Testis (tissue), 3 donors: ENCODE results near the gene C20orf144. TPM values are rescaled to one million over a fixed set of nuclear protein-coding genes. Genes with fewer than 3 reads are reported as not detected.
A peak's percentile ranks its signal among the peaks of the same experiment; 100 is the strongest.
"Not testable (repeated sequence)": the region's sequence is repeated elsewhere in the genome, so short reads cannot be mapped to it uniquely, and the experiment has no call there.

Experiments used
- DNase-seq: peaks from one replicate; pipeline ENCODE4 v3.0.0-alpha.2; 2019
- H3K27ac ChIP-seq, 2 donors: fragments of 200-600 bp; sonication (generic); one replicate each; pipeline ENCODE4 v1.5.1; 2019
- H3K27me3 ChIP-seq: fragments of 200-600 bp; sonication (generic); one replicate; pipeline ENCODE4 v1.5.1; 2019
- H3K36me3 ChIP-seq: fragments of 200-600 bp; sonication (generic); one replicate; pipeline ENCODE4 v1.5.1; 2017; ENCODE audit warnings: low read depth; ENCODE audit errors: missing control alignments
- H3K4me1 ChIP-seq: fragments of 200-600 bp; sonication (generic); one replicate; pipeline ENCODE4 v1.5.1; 2019
- H3K4me3 ChIP-seq, 2 donors: fragments of 200-600 bp; sonication (generic); one replicate each; pipeline ENCODE4 v1.5.1; 2017 to 2019
- H3K9me3 ChIP-seq: fragments of 200-600 bp; sonication (generic); one replicate; pipeline ENCODE4 v1.5.1; 2017
- POLR2A ChIP-seq: fragments of 450-650 bp; IDR thresholded peaks from one replicate; pipeline ENCODE4 v1.6.1; 2017; ENCODE audit warnings: antibody characterized with exemption, mild to moderate bottlenecking, moderate library complexity
- WGBS, 2 donors: methylation state at CpG; one replicate each; pipeline ENCODE4 v1.1.5; 2018; 5-methylcytosine and 5-hydroxymethylcytosine counted together
- intact Hi-C: fragments of 100-400 bp; cut with DNase I; formaldehyde crosslinking; loops from one replicate; pipeline ENCODE4 v1.15.1; 2023; ENCODE audit warnings: low total_unique reads
- polyA plus RNA-seq: library from polyadenylated mRNA; stranded (reverse); fragments of 350-450 nt; fragmentation: Illumina TruSeq; extraction: RNeasy Lipid Tissue Mini Kit (QIAGEN cat#74804); gene quantifications from one replicate; pipeline ENCODE4 v1.2.3, GENCODE V29; 2014; ENCODE audit warnings: low read depth, low replicate concordance; ENCODE audit not compliant: insufficient read depth
- total RNA-seq, 2 donors: library from RNA; depleted of rRNA; stranded (reverse); fragments of >200 nt; gene quantifications; one replicate each; pipeline ENCODE4 v1.2.3, GENCODE V29; 2016
- TF ChIP-seq, protein P1 (sequence below), 3 experiments: fragments of 450-650 bp in 2 of 3; fragments of 200-600 bp in 1 of 3; sonication (generic) in 1 of 3; IDR thresholded peaks; one replicate each; pipeline ENCODE4 v1.5.1; 2016 to 2019; ENCODE audit warnings: antibody characterized with exemption in 3 of 3, mild to moderate bottlenecking in 2 of 3, moderate library complexity in 1 of 3

Gene C20orf144
- total and polyA plus RNA-seq, 3 donors from 2014 or later = 40.0 to 128 (median 119) TPM

- Histone ChIP-seq H3K4me3 (no peak overlapping the region), H3K27me3 (no peaks in the 10 kb centered on the region), H3K9me3 (no peaks in the 10 kb centered on the region), H3K36me3 (no peaks in the 10 kb centered on the region), H3K4me1 (peaks cover 8% of the 10 kb centered on the region), H3K27ac (peak overlapping the region in 1 of 2 donors; percentile 56)
- 64 to 65% methylated on average over 17 of the region's 17 CpGs for WGBS, 2 donors
- peak; percentile 74 for DNase-seq
- intact Hi-C loops = no loop called here
- TF ChIP-seq POLR2A = no peak
- TF ChIP-seq, protein P1, sequence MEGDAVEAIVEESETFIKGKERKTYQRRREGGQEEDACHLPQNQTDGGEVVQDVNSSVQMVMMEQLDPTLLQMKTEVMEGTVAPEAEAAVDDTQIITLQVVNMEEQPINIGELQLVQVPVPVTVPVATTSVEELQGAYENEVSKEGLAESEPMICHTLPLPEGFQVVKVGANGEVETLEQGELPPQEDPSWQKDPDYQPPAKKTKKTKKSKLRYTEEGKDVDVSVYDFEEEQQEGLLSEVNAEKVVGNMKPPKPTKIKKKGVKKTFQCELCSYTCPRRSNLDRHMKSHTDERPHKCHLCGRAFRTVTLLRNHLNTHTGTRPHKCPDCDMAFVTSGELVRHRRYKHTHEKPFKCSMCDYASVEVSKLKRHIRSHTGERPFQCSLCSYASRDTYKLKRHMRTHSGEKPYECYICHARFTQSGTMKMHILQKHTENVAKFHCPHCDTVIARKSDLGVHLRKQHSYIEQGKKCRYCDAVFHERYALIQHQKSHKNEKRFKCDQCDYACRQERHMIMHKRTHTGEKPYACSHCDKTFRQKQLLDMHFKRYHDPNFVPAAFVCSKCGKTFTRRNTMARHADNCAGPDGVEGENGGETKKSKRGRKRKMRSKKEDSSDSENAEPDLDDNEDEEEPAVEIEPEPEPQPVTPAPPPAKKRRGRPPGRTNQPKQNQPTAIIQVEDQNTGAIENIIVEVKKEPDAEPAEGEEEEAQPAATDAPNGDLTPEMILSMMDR (IDR thresholded peaks at IDR 0.05) = no peak
Observed at GRCh38 chr20:33693741-33694638, 31.9 kb downstream of the C20orf144 start.

GRCh38 chr20:33694639-33695012 is 32.5 kb downstream of the C20orf144 start:
- H3K4me3 ChIP-seq = no peak overlapping the region
- intact Hi-C loops = no loop called here
- no peaks in the 10 kb centered on the region for H3K27me3 ChIP-seq
- H3K4me1 ChIP-seq = peaks cover 8% of the 10 kb centered on the region
- no peaks in the 10 kb centered on the region for H3K36me3 ChIP-seq
- no peak overlapping the region for H3K27ac ChIP-seq
- WGBS, 2 donors = 79 to 88% methylated on average over 6 of the region's 6 CpGs
- no peak for DNase-seq
- TF ChIP-seq, protein P1 (IDR thresholded peaks at IDR 0.05) = no peak
- TF ChIP-seq POLR2A = no peak
- no peaks in the 10 kb centered on the region for H3K9me3 ChIP-seq

DNA sequence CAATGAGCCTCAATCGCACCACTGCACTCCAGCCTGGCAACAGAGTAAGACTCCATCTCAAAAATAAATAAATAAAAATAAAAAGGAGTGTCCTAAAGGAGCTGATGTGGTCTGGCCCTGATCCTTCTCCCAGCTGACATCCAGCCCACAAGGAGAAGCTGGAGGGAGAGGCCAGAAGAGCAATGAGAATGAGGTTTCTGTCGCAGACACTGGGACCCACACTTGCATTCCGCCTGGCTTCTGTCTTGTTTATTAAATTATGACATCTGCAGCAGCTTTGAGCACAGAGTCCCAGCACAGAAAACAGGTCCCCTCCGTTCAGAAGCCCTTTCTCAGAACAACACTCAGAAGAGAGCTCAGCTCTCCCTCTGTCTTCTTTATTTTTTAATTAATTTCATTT is 34.3 kb downstream of the C20orf144 start:
- Histone ChIP-seq H3K4me3 (no peak overlapping the region), H3K4me1 (peaks cover 8% of the 10 kb centered on the region), H3K9me3 (no peaks in the 10 kb centered on the region), H3K27ac (no peak overlapping the region), H3K27me3 (no peaks in the 10 kb centered on the region), H3K36me3 (no peaks in the 10 kb centered on the region)
- no peak for DNase-seq
- intact Hi-C loops = no loop called here
- no peak for TF ChIP-seq POLR2A
- TF ChIP-seq, protein P1 (IDR thresholded peaks at IDR 0.05) = no peak
- WGBS, 2 donors = 81 to 87% methylated on average over 4 of the region's 4 CpGs

- intact Hi-C loops = no loop called here
- Histone ChIP-seq H3K27ac (no peak overlapping the region), H3K36me3 (no peaks in the 10 kb centered on the region), H3K27me3 (no peaks in the 10 kb centered on the region), H3K4me1 (peaks cover 8% of the 10 kb centered on the region), H3K4me3 (no peak overlapping the region), H3K9me3 (no peaks in the 10 kb centered on the region)
- peak; percentile 45 for DNase-seq
- TF ChIP-seq, protein P1 (IDR thresholded peaks at IDR 0.05) = no peak
- no peak for TF ChIP-seq POLR2A
- 82 to 83% methylated on average over 8 of the region's 8 CpGs for WGBS, 2 donors
Observed at GRCh38 chr20:33697129-33697528, 35.0 kb downstream of the C20orf144 start.

- DNase-seq, intact Hi-C loops, H3K36me3 ChIP-seq, H3K4me3 ChIP-seq, H3K9me3 ChIP-seq, H3K27me3 ChIP-seq, H3K27ac ChIP-seq, H3K4me1 ChIP-seq: not testable (repeated sequence)
- 81 to 97% methylated on average over 7 to 23 of the region's 27 CpGs for WGBS, 2 donors
Observed at GRCh38 chr20:33698966-33699365, 36.8 kb downstream of the C20orf144 start.

DNA sequence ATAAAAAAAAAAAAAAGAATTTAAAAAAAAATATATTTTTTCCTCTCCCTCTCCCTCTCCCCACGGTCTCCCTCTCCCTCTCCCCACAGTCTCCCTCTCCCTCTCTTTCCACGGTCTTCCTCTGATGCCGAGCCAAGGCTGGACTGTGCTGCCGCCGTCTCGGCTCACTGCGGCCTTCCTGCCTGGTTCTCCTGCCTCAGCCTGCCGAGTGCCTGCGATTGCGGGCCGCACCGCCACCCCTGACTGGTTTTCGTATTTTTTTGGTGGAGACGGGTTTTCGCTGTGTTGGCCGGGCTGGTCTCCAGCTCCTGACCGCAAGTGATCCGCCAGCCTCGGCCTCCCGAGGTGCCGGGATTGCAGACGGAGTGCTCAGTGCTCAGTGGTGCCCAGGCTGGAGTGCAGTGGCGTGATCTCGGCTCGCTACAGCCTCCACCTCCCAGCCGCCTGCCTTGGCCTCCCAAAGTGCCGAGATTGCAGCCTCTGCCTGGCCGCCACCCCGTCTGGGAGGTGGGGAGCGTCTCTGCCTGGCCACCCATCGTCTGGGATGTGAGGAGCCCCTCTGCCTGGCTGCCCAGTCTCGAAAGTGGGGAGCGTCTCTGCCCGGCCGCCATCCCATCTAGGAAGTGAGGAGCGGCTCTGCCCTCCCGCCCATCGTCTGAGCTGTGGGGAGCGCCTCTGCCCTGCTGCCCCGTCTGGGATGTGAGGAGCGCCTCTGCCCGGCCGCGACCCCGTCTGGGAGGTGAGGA is 38.7 kb downstream of the C20orf144 start:
- WGBS, 2 donors = 87 to 95% methylated on average over 18 to 45 of the region's 45 CpGs
- H3K27ac ChIP-seq = not testable (repeated sequence)

More for the DNA sequence above, 38.7 kb downstream of the C20orf144 start:
- H3K4me1 ChIP-seq, H3K9me3 ChIP-seq, DNase-seq, H3K36me3 ChIP-seq, H3K27me3 ChIP-seq, H3K4me3 ChIP-seq, intact Hi-C loops: not testable (repeated sequence)
